Stimulated activated CD4-positive, alpha-beta T cell treated with anti-CD3 and anti-CD28 coated beads, Interleukin-4, amount 100 ng/mL, for 24 hours (primary cell): ENCODE measurements around the gene ZNF428.
A peak's percentile ranks its signal among the peaks of the same experiment; 100 is the strongest.
"Not testable (repeated sequence)": the region's sequence is repeated elsewhere in the genome, so short reads cannot be mapped to it uniquely, and the experiment has no call there.

ENCODE experiments used
- DNase-seq: peaks from one replicate; pipeline ENCODE4 v3.0.0-alpha.2; 2020

ZNF428 gene

DNA sequence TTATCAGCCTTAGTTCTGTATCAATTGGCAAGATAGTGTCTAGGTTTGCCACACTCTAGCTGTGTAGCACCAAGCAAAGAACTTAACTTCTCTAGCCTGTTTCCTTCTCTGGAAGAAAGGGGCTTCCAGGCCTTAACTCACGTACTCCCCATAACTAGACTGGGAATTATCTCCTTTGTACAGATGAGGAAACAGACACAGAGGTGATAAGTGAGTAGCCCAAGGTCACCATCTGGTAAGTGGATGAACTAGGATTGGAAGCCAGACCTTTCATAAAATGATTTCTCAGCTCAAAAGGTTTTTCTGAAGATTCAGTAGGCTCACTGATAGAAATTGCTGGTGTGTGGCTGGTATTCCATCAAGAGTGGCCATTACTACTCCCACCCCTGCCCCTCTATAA is 3.1 kb downstream of the ZNF428 start:
- no peak for DNase-seq

DNA sequence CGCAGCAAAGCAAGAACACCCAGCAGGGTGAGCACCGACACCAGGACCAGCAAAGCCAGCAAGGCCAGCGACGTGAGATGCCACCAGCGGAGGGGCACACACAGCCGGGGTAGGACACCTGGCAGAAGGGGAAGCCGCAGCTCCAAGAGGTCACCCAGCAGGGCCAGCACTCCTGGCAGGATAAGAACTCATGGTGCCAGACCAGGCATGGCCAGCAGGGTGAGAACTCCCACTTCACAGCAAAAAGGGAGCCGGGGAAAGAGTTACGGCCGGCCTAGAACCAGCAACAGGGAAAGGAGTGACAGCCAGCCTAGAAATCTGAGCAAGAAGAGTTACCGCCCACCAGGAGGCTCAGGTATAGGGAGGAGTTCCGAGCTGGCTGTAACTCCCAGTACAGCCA is 7.1 kb downstream of the ZNF428 start:
- DNase-seq = no peak

DNA sequence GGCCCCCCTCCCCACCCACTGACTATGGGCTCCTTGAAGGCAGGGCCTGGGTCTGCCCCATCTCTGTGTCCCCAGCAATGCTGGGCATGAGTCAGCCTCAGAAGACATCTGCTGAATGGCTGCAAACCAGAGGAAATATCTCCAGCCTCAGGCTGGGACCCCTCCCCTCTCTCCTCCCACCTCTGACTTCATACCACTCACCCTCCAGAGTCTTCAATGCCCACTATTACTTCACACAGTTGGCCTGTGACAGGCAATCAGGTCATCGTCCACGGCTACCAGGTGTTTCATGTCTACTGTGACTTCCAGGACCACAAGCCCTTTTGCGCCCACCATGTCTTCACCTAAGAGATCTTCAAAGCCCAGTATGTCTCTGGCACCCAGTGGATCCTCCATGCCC is 7.6 kb downstream of the ZNF428 start, which contains the start of gene SRRM5:
TSS of gene SRRM5 (plus strand) at position 301 of the 400 bp plus-strand sequence. CDS start at position 335, 34 bp downstream.
- DNase-seq = no peak

DNA sequence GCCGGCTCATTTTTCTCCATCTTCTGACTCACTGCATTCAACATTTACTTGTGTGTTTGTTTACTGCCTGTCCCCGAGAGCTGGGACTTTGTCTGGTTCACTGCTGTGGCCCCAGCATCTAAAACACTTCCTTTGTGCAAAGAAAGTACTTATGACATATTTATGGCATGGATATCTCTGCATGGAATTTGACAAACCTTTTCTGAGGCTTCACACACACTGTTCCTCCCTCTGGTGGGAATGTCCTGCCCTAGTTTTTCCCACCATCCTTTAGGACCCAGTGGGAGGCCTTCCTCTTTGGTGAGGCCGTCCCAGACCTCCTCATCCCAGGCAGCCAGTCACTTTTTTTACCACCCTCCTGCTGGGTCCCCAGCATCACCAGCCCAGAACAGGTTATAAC is 8.9 kb downstream of the ZNF428 start:
- DNase-seq = no peak

DNA sequence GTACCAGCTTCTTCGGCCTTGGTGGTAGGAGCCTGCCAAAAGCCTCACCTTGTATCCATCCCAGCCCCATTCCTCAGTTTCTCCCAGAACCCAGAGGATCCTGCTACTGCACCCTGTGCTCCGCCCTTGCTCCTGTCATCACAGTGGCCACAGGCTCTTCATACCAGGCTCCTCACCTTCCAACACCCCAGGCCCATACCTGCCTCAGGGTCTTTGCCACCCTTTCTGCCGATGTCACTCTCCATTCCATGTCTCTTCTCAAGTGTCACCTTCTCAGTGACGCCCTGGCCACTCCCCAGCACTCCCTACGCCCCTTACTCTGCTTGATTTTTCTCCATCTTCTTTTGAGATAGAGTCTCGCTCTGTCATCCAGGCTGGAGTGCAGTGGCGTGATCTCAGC is 9.6 kb downstream of the ZNF428 start:
- no peak for DNase-seq

DNA sequence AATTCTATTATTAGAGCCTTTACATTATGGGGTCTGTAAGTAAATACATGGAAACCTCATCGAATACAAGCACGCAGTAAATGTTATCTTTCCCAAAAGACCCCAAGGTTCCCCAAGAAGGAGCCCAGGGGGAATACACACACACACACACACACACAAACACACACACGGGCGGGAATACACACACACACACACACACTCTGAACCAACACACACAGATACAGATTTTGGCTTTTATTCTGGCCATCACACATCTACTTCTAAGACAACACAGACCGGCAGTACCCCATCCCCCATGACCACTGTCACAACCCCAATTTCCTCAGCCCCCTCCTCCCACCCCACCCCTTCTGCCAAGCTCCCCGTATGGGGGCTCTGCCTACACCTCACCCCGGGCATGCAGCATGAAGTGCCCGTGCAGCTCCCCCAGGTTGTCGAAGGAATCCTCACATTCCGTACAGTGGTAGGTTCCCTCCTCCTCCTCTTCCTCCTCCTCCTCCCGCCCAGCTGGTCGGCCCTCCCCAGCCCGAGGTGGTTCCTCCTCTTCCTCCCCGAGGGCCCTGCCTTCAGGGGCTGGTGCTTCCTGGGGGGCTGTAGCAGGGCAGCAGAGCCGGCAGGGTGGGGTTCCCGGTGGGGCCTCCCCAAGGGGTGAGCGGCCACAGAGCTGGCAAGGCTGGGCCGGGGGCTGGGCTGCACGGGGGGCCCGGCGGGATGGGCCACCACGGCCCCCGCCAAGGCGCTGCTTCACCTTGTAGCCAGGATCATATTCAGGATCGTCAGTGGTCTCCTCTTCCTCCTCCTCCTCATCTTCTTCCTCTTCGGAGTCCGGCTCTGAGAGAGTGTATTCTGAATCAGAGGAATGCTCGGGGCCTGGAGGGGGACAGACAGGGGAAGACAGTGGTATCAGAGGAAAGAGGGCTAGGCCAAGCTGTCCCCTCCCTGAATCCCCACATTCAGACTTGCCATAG is 11.9 kb downstream of the ZNF428 start:
- no peak for DNase-seq

DNA sequence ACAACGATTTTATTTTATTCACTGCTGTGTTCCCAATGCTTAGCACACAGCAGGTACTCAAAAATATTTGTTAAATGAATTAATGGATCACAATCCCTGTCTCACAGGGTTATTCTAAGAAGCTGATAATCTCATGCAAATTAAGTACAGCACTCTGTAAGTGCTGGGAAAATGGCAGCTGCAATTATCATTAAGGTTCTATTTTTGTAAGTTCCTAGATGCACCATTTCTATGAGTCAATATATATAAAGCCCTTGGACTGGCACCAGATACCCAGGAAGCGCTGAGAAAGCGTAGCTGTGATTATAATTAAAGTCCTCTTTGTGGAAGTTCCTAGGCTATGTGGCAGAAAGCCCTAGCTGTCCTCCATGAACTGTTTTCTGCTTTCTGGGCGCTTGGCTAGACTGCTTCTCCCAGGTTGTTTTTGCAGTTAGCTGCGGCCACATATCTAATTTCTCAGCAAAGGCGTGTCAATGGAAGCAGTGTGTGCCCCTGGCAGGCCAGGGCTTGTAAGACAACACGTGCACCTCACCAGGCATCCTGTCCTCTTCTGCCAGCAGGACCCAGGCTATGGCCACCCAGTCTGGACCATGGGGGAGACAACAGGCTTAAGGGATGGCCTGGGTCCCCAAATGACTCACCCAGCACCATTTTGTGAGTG is 12.7 kb downstream of the ZNF428 start:
- DNase-seq = no peak

DNA sequence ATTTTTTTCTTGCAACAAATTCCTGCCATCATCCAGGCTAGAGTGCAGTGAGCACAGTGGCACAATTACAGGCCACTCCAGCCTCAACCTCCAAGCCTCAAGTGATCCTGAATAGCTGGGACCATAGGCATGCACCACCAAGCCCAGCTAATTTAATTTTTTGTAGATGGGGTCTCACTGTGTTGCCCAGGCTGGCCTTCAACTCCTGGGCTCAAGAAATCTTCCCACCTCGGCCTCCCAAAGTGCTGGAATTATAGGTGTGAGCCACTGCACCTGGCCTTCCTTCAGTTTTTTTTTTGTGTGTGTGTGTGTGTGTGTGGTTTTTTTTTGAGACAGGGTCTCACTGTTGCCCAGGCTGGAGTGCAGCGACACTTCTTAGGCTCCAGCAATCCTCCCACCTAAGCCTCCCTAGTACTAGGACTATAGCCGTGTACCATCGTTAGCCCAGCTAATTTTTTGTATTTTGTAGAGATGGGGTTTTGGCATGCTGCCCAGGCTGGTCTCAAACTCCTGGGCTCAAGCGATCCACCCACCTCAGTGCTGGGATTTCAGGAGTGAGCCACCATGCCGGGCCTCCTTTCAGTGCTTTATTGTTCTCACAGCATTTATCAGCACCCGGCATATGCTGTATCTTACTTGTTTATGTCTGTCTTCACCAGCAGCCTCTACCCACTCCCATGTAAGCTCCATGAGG is 13.4 kb downstream of the ZNF428 start:
- no peak for DNase-seq

DNA sequence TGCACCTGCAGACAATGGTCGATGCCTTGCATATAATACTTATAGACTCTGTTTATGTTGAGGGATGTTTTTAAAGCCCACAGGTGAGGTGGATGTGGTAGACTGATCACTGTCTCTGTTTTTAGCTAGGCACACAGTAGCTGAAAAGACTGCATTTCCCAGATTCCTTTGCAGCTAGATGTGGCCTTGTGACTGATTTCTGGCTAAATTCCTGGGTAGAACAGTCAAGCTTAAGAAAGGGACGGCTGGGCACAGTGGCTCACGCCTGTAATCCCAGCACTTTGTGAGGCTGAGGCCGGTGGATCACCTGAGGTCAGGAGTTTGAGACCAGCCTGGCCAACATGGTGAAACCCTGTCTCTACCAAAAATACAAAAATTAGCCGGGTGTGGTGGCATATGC is 19.1 kb downstream of the ZNF428 start:
- DNase-seq = not testable (repeated sequence)

DNA sequence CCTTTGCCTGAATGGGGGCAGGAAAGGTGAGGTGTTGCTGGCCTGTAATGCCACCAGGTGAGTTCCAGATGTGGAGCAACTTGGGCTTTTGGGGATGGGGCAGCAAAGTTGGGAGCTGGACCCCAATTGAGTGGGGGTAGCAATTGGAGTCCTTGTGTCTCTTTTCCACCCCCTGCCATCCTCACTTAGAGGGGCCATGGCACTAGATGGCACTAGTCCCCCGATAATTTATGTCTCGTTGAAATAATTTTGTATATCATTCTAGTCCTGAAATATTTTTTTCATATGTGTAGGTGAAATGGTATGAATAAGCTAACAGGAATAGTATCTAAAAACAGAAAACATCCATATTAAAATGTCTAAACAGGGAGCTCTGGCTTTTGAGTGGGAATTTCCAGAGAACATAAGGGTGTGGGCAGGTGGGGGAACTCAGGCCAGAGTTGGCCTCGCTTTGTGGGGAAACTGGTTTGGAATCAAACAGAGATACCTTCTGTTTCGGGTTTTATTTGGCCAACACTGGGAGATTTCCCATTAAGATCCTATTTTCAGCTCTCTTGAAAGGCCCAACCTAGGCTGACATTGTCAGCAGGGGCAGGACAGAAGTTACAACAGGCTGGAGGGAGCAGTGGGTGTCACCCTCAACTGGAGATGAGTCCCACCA is 19.7 kb downstream of the ZNF428 start:
- DNase-seq = no peak

DNA sequence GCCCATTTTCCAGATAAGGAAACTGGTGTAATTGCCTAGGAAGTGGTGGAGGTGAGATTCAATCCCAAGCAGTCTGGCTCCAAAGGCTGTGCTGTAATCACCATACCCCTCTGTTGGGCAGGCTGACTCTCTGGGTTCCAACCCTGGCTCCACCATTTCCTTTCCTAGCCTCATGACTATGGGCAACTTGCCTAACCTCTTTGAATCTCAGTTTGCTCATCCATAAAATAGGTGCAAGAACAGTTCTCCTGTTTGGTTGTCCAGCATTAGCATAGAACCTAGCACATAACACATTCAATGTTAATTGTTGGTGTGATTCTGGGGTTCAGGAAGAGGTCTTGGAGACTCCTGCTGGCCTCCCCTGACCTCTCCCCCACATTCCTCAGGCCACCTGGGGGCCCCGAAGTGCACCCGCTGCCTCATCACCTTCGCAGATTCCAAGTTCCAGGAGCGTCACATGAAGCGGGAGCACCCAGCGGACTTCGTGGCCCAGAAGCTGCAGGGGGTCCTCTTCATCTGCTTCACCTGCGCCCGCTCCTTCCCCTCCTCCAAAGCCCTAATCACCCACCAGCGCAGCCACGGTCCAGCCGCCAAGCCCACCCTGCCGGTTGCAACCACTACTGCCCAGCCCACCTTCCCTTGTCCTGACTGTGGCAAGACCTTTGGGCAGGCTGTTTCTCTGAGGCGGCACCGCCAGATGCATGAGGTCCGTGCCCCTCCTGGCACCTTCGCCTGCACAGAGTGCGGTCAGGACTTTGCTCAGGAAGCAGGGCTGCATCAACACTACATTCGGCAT is 20.8 kb downstream of the ZNF428 start:
- DNase-seq = no peak

DNA sequence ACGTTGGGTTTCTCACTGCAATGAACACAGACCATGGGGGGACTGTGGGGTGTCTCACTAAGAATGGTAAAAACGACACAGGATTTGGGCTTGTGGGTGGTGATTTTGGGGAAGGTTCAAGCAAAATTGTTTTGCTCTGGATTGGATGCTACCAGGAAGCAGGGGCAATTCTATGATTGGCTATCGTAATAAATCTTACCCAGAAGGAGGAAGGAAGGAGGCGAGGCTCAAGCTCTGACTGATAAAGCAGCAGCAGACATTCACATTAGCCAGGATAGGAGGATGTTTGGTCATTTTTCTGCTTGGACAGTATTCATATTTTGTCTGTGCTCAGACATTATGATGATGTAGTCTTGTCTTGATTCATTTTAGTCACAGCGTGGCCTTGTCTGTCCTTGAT is 21.6 kb downstream of the ZNF428 start:
- no peak for DNase-seq

DNA sequence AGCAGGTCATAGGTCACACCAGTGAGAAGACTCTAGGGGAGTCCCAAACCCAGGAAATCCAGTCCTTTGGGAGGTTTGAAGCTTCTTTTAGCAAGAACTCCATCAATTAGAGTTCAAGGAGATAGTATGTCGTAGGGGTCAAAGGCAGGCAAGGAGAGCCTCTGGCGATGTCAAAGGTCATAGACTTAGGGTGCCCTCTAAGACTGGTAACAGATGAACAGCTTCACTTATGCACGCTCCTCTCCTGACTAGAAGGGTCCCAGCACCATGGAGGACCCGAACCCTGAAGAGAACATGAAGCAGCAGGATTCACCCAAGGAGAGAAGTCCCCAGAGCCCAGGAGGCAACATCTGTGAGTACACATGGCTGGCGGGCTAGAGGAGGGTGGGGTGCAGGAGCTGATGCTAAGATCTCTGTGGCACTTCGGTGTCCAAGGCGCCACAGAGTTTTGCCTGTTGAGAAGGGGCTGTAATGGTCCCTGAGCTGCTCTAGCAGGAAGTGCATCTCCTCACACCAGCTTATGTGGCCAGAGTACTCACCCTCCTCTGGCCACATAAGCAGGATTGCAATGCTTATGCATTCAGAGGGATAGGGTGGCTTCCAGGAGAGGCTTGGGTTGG is 22.5 kb downstream of the ZNF428 start:
- DNase-seq = no peak

DNA sequence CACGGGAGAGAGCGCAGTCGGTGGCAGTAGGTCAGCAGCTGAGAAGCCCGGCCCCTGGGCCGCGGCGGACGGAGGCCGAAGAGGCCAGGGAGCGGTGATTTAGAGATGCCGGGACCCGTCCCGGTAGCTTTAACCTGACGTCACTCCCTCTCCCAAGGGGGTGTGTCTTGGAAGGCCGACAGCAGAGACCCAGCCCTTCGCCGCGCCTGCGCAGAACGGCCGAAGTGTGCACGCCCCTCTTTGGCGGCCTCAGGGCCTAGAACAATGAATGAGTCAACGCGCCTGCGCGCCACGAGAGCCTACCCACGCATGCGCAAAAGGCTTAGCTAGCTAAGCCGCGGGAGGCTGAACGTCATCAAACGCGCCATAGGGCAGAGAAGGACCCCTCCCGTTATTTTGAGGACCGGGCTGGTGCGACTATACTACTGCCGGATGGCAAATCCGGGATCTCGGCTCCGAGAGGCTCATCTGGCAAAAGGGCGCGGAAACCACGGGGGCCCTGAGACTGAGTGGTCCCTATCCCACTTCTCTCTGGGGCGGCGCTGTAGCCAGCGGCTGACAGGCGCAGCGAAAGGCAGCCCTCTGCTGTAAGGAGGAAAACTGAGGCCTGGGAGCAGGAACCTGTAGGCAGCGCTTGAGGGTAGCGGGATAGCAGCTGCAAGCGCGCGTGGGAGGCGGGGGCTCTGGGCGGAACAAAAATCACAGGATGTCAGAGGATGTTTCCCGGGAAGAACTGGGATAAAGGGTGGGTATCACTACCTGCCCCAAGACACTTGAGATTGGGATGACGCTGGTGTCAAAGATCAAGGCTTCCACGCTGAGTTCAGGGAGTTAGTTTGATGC is 23.2 kb downstream of the ZNF428 start, which contains the start of the genes IRGQ and ZNF576:
TSS of gene IRGQ (minus strand) at position 136 of the 843 bp plus-strand sequence. CDS start 796 bp downstream, outside the sequence.
TSS of gene ZNF576 (plus strand) at position 597 of the 843 bp plus-strand sequence. CDS start 514 bp downstream, outside the sequence.
- DNase-seq = peak; percentile 100

DNA sequence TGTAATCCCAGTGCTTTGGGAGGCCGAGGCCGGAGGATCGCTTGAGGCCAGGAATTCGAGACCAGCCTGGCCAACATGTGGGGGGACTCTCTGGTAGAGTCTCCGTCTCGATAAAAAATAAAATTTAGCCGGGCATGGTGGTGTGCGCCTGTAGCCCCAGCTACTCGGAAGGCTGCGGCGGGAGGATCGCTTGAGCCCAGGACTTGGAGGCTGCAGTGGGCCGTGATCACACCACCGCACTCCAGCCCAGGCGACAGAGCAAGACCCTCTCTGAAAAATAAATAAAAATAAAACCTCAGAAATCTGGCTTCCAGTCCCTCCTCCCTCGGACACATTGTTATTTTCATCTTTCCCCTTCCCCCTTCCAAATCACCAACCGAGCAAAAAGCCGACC is 23.8 kb downstream of the ZNF428 start:
- DNase-seq = peak; percentile 18

DNA sequence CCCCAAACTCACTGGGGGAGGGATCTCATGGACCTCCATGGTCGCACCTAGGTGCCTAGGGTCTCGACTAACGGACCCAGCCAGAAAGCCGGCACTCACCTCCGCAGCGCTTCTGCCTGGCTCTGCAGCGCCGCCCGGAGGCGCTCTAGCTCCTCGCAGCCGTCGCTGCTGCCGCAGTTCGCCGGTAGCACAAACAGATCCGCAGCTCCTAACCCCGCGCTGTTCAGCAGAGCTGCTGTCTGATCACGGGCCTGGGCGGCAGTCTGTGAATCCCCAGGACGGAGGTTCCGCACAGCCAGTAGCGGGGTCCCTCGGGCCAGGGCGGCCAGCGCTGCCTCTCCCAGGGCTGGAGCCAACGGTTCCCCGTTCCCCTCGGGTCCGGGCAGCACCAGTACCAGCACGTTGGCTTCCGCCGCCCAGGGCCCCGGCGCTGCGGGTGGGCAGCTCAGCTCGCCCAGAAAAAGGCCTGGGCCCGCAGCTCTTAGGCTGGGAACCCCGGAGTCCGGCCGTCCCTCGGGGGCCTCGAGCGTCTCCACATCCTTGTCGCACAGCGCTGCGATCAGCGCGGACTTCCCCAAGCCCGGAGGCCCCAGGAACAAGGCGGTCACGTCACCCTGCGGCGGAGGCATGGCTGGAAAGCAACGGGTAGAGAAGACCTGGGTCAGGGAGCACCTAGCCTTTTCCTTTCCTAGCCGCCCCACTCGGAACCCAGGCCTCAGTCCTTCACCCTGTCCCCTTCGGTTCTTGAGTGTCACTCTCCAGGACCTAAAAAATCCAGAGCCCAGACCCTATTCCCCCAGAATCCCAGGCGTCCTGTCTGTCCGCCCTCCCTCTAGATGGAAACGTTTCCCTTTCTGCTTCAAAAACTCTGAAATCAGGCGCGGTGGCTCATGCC is 24.5 kb downstream of the ZNF428 start:
- peak; percentile 71 for DNase-seq

DNA sequence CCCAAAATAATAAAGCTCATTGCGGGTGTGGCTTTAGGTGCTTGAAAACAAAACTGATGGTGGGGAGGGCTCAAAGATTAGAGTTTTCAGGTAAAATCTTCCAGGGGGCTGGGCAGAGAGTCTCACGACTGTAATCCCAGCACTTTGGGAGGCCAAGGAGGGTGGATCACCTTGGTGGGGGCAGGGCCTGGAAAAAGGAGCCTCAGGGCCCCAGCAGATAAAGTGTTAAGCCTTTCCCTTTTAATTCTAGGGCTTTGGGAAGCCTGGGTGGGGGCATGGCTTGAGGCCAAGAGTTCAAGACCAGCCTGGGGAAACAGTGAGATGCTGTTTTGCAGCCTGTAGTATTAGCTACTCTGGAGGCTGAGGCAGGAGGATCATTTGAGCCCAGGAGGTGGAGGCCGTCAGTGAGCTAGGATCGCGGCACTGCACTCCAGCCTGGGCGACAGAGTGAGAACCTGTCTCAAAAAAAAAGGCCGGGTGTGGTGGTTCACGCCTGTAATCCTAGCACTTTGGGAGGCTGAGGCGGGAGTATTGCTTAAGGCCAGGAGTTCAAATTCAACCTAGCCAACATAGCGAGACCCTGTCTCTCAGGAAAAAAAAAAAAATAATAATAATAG is 25.2 kb downstream of the ZNF428 start:
- DNase-seq = no peak

DNA sequence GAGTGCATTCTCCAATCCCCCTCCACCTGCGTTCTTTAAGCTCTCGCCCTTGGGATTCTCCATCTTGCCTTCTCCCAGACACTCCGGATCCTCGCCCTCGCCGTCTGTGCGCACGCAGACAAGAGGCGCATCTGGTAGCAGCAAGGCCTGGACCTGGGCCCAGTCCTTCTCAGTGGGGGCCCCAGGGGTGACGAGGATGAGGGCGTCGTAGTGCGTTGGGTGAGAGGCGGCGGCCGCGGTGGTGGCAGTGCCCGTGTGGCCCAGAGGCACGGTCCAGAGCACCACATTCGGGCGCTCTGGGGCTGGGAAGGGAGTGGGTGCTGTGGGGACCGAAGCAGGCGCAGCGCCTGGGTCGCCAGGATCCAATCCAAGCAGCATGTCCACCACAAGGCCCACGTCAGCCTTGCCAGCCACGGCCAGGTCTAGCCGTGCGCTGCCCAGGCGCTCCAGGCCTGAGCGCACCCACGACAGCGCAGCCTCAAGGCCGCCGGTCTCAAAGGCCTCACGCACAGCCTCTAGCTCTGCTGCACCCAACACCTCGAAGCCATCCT is 26.6 kb downstream of the ZNF428 start:
- no peak for DNase-seq
